HL-60/S4 treated with phorbol 12-myristate 13-acetate at 8.2 ng/mL for 4 days and 3 days (cell line): ENCODE results near the gene ARPC4.

Experiments
- in situ Hi-C: fragments of 300-500 bp; cut with MboI; formaldehyde crosslinking; loops from 2 replicates; pipeline ENCODE4 v1.15.0; 2022; ENCODE audit warnings: low sequenced_read_pairs

Gene ARPC4

DNA sequence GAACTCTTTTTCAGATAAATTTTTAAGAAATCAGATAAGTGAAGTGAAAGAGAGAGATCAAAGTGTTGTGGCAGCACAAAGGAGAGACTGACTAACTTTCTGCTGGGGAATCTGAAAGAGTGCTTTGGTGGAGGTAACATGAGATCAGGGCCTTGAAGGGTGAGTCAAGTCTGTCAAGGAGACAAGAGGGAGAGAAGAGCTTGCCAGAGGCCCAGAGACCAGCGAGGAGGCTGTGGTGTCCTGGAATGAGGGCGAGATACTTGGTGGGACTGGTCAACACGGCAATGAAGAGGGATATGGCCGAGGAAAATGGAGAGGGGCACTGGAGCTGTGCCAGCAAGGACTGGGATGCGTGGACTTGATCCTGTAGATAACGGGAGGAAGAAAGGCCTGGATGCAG lies 5.2 kb upstream of the ARPC4 start:
- in situ Hi-C loops: no loop called here

DNA sequence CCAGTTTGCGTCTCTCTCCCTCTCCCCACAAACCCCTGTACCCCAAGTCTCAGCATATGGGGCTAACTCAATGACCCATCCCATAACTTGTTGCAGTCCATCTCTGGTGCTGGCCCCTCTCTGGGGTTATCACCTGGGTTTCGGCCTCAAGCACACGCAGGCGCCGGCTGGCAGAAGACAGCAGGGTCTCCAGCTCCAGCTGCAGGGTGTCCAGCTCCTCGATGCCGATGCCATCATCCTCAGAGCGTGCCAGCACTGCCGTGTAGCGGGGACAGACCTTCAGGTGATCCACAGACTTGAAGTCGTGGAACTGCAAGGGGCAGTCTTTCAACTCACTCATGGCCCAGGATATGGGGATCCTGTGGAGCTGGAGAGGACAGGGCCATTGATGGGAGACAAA lies 1.8 kb upstream of the ARPC4 start:
- in situ Hi-C loops: no loop called here

DNA sequence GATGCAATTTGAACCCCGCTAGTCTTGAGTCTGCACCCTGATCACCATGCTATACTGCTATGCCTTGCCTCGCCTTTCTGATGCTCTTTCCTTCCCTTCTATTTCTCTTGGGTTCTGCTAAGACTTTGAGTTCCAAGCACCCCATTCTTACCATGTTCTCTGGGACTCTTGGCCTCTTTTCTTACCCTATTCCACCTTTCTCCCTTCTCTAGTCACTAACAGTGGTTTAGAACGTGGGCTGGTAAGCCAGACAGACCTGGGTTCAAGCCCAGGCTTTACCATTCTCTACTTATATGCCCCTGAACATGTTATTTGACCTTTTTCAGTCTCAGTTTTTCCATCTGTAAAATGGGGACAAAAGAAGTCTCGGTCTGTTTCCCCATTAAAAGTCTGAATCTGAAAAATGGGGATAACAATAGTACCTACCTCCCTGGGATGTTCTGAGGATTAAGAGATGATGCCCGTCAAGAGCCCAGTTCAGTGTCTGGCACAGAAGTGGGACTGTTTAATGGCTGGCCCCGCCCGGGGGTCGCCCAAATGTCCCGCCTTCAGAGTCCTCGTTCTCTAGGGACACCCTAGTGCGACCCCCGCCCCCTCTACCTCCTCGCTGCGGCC lies 985 bp upstream of the ARPC4 start:
- in situ Hi-C loops: no loop called here

DNA sequence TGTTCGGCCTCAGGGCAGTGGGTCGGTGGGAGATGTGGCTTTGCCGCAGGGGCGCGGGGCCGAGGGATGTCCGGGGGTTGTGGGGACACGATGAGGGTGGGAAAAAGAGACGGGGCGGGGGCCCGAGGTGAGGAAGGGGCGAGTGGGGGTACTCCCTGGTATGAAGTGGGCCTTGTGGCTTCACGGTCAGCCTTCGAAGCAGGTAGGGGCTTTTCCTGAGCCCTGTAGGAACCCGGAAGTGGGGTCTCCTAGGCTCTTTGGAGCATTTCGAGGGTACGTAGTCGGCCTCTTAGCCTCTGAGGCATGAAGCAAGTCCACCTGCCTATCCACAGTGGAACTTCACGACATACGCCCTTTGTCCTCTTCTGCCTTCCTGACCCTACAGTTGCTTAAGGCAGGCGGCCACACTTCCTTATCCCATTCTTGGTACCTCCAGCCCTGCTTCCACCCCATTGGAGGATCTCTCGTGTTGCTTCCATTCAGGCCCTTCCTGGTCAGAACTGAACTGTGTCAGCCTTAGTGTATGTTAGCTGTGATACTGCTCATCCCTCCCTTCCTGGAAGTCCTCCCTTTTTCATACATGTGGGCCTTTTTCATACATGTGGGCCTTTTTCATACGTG lies 389 bp downstream of the ARPC4 start:
- in situ Hi-C loops: no loop called here

DNA sequence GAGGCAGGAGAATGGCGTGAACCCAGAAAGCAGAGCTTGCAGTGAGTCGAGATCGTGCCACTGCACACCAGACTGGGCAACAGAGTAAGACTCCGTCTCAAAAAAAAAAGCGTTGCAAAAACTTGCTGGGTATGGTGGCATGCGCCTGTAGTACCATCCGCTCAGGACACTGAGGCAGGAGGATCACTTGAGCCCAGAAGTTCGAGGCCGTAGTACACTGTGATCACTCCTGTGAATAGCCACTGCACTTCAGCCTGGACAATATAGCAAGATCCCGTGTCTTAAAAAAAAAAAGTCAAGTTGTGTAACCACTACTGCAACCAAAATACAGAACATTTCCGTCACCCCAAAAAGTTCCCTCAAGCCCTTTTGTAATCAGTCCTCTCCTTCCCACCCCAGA lies 1.5 kb downstream of the ARPC4 start:
- in situ Hi-C loops: no loop called here

DNA sequence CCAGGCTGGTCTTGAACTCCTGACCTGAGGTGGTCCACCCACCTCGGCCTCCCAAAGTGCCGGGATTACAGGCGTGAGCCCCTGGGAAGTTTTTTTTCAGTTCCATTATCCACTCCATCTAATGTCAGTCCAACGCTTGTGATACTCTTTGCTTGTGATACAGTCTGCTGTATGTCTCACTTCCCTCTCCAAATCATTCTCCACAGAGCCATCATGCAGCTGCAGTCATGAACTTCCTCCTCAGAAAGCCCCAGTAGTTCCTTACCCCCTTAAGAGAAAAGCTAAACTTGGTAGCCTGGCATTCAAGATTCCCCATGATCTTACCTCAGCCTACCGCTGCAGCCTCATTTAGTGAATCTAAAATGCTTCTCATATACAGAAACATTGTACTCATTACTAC lies 2.3 kb downstream of the ARPC4 start:
- in situ Hi-C loops: no loop called here

DNA sequence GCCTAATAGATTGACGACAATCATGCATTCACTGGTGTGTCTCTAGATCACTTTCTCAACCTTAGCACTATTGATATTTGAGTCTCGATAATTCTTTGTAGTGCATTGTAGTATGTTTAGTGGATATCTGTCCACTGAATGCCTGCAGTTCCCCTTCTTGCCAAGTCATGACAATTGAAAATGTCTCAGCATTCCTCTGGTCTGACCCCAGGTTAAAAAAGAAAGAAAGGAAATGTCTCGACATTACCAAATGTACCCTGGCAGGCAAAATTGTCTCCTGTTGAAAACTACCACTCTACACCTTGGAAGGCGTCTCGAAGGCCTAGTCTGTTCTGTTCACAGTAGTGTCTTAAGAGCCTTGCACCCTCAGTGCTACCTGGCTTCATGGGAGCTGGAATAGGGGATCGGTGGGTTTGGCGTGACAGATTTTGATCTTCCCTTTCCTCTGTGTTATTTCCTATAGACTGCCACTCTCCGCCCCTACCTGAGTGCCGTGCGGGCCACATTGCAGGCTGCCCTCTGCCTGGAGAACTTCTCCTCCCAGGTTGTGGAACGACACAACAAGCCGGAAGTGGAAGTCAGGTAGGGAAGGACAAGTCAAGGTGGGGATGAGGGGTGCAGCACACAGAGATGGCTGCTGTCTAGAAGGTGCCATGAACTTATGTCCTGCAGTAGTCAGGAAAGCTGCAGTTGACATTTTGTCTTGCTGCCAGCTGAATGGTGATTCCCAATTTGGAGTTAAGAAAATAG lies 4.5 kb downstream of the ARPC4 start:
- in situ Hi-C loops: no loop called here

DNA sequence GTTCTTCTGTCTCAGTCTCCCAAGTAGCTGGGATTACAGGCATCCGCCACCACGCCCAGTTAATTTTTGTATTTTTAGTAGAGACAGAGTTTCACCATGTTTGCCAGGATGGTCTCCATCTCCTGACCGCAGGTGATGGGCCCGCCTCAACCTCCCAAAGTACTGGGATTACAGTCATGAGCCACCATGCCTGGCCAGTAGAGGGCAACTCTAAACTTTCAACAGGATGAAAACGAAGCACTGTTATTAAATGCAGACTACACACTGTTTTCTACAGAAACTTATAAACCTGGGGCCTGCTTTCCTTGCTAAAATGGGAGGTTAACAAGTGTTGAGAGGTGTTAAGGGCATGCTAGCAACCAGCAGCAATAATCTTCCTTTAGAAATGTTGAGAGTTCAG lies 7.6 kb downstream of the ARPC4 start:
- in situ Hi-C loops: no loop called here

DNA sequence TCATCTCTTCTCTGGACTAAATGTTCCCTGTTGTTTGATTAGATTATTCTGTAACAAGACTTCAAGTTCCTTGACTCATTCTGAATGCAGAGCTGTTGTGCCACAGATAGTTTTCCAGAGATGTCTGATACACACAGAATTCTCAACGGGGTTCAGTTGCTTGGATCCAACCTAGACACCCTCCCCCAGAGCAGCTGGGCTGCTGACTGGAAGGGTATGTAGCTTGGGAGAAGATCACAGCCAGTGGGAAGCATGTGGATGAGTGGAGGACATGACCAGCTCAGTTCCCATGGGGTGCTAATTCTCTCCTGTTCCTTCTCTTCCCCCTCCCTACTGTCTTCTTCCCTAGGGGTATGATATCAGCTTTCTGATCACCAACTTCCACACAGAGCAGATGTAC lies 10.6 kb downstream of the ARPC4 start:
- in situ Hi-C loops: no loop called here

DNA sequence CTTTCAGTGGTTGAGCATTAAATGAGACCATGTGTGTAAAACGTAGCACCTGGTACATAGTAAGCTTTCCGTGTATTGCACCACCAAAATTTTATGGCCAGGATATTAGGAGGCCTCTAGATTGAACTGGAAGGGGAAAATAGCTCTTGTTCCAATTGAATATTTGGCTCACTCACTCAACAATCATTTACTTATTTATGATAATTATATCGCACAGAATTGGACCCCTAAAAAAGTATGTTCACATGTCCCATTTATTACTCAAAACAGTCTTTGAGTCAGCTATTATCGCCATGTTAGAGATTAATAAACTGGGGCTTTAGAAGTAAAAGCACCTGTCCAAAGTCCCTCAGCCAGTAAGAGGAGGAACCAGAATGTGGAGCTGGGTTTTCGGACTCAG lies 12.1 kb downstream of the ARPC4 start:
- in situ Hi-C loops: no loop called here

DNA sequence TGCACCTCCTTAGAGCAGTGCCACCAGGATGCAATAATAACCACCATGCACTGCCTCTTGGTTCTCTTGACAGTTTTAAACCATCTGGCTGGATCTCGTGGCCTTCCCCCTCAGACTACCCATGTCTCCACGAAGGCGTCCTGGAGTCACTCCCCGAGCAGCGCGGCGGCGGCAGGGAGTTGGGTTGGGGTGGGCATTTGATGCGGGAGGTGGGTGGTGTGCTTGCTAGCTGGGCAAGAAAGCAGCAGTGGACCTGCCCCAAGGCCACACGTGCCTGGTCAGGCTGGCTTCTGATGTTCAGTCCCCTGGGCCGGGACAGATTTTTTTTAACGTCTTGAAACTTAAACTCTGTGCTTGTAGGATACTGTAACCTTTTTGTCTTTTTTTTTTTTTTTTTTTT lies 13.3 kb downstream of the ARPC4 start:
- in situ Hi-C loops: no loop called here

DNA sequence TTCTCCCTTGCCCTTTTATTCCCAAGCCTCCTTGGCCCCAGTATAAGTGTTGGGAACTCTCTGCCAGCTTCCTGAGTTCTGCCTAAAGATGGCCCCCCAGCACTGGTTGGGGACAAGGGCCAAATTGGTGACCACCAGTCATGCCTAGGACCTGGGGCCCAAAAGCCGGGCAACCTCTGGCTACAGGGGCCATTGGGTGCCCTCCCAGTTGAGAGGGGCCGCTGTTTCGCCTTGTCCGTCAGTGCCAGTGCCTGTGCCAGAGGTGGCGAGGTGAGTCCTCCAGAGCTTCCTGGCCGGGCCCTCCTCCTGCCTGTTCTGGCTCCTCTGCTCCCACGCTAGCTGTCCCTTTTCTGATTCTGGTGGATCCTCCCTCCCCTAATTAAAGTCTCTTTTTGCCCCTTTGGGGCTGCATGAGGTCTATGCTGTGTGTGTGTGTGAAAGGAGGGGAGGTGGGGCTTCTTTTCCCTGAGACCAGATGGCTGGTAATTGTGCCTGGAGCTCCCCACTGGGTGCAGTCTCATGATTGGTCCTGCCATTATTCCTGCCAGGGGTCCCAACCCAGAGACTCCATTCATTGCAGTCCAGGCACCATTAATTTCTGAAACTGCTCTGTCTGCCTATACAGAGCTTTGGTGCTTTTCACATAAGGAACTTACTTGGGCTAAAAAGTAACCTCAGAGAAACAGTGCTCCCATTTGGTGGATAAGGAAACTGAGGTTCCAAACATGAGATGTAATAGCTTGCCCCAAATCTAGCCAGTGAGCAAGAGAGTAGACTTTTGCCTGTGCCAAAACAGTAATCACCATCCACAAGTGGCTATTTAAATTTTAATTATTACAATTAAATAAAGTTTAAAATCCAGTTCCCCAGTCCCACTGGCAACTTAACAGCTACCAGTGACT lies 14.1 kb downstream of the ARPC4 start:
- in situ Hi-C loops: no loop called here

DNA sequence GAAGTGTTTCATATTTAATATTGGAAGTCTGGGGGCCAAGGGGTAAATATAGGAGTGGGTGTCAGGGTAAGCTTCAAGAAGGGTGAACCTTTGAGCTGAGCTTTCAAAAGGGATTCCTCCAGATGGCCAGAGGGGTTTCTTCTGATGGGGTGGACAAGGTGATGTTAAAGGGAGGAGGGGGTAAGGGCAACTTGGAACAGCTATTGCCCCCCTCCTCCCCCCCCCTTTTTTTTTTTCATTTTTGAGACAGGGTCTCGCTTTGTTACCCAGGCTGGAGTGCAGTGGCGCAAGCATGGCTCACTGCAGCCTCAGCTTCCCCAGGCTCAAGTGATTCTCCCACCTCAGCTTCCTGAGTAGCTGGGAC lies 15.1 kb downstream of the ARPC4 start:
- in situ Hi-C loops: no loop called here

DNA sequence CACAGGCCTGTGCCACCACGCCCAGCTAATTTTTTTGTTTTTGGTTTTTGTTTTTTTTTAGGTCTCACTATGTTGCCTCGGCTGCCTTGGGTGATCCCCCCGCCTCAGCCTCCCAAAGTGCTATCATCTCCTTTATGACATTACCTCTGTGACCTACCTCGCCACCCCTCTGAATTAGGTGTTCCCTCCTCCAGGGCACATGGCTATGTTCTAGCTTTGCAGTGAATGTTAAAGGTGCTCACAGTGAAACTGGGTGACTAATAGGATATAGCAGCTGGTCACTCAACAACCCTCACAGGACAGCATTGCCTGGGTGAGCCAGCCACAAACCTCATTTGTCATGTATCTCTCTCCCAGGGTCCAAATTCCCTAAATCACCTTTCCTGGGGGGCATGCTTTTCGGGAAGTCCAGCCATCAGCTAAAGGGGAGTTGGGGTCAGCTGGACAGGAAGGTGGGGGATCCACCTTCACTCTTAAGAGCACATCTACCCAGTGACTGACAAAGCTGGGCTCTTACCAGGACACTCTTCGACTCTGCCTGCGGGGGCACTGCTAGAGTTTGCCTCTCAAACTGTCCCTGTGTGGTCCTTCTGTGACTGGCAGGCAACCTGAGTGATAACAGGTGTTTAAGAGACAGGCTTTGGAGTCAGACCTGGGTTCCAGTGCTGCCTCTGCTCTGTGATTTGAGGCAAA lies 15.6 kb downstream of the ARPC4 start:
- in situ Hi-C loops: no loop called here

DNA sequence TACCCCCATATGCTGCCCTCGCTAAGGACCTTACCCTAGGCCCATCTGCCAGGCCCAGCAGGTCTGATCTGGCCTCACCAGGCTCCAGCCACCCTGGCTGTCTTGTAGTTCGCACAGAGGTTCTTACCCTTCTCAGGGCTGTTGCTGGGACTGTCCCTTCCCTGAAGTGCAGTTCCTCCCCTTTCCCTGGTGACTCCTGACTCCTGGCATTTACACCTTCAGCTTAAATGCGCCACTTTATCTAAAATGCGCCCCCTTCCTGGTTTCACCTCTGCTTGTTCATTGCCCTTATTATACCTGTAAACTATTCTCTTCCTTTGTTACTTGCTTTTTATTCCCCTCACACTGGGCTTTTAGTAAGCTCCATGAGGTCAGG lies 16.3 kb downstream of the ARPC4 start:
- in situ Hi-C loops: no loop called here

DNA sequence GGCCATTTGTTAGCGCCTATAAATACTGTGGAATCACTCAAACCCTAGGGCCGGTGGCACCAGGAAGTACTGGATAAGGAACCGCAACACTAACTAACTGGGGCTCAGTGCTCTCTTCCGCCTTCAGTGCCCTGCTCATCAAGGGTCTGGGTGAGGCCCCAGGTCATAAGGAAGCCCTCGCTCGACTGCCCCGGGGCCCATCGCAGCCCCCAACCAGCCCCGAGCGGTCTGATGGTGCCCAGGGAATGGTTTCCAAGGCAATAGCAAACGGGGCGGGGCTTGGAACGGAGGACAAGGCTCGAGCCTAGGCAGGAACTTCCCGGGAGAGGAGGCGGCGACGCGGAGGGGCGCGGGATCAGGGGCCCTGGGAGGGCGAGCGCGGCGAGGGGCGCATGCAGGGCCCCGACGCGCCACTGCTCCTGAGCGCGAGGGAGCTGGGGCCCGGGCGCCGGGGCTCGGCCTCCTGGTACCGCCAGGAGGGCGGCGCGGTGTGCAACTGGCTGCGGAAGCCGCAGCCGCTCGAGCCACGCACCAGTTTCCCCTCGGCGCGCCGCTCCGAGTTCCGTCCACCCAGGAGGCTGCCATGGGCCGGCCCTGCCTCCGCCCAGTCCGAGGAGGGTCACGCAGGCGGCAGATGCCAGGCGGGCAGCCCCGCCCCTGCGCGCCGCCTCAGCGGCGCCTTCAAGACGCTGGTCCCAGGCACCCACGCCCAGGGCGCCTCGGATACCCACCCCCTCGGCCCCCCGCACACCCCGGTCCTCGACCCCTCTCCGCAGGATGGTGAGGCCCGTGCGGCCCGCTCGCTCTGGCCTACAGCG lies 16.9 kb downstream of the ARPC4 start, which contains the start of gene TTLL3:
TSS of gene TTLL3 (plus strand) at position 648 of the 818 bp plus-strand sequence. CDS start 400 bp downstream, outside the sequence.
- in situ Hi-C loops: no loop called here

DNA sequence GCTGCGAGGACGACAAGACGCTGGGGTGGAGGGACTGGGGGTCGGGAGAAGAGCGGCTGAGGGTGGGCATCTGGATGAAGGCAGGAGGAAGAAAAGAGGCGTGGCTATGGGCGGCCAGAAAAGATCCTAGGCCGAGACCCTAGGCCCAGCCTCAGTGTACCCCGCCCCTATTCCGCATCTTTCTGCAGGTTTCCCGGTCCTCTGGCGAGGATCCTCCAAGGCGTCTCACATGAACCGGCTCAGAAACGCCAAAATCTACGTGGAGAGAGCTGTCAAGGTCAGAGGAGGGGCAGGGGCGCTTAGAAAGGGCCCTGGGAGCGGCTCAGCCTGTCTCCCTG lies 17.5 kb downstream of the ARPC4 start:
- in situ Hi-C loops: no loop called here

DNA sequence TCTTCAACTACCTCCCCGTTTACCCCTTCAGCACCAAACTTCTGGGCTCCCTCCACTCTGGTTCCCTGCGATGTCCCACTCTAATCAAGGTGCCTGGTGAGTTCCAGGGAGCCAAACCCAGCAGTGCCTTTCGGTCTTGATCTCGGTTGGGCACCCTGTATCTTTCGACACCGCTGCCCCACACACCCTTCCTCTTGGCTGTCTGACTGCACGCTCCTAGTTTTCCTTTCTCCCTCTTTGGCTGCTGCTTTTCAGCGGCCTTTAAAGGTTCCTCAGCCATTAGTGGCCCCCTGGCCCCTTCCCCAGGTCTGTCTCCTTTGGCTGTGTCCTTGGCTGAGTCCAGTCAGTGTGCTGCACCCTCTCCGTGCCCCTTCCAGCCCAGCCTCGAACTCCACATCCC lies 18.0 kb downstream of the ARPC4 start:
- in situ Hi-C loops: no loop called here

DNA sequence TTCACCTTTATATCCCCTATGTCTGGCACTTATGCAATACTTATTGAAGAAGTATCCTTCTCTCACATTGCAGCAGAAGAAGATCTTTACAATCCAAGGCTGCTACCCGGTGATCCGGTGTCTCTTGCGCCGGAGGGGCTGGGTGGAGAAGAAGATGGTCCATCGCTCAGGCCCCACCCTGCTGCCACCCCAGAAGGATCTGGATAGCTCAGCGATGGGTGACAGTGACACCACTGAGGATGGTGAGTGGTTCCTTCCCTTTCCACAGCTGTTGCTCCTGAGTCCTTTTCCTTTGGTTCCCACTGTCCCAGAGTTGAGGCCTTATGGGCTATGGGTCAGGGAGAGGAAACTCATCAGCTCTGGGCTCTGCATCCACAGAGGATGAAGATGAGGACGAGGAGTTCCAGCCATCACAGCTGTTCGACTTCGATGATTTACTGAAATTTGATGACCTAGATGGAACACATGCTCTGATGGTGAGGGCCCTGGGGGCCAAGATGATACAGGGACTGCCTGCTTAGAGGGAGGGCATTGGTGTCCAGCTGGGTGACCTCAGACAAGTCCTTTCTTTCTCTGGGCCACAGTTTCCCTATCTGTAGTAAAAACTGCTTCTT lies 20.1 kb downstream of the ARPC4 start:
- in situ Hi-C loops: no loop called here

DNA sequence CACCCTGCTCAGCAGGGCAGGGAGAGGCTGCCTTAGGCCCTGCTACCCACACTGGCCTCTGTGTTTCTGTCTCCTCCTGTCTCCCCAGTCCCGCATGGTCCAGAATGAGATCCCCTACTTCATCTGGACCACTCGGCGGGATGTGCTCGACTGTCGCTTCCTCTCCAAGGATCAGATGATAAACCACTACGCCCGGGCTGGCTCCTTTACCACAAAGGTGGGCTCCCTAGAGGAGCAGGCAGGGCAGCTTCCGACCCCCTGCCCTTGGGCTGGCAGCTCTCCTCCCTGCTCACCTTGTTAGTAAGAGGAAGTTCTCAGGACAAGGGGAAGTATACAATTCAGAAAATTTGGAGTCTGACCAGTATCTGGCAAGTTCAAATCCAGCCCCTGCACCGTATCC lies 23.1 kb downstream of the ARPC4 start:
- in situ Hi-C loops: no loop called here
